DMS53 treated with DMSO at 0.1 percent for 48 hours (cell line): ENCODE measurements around the gene ADRA1B.

Experiments used
- DNase-seq: peaks from one replicate; lab custom pipeline; 2025; ENCODE audit not compliant: unreplicated experiment; lab: John Stamatoyannopoulos, UW

ADRA1B gene

DNA sequence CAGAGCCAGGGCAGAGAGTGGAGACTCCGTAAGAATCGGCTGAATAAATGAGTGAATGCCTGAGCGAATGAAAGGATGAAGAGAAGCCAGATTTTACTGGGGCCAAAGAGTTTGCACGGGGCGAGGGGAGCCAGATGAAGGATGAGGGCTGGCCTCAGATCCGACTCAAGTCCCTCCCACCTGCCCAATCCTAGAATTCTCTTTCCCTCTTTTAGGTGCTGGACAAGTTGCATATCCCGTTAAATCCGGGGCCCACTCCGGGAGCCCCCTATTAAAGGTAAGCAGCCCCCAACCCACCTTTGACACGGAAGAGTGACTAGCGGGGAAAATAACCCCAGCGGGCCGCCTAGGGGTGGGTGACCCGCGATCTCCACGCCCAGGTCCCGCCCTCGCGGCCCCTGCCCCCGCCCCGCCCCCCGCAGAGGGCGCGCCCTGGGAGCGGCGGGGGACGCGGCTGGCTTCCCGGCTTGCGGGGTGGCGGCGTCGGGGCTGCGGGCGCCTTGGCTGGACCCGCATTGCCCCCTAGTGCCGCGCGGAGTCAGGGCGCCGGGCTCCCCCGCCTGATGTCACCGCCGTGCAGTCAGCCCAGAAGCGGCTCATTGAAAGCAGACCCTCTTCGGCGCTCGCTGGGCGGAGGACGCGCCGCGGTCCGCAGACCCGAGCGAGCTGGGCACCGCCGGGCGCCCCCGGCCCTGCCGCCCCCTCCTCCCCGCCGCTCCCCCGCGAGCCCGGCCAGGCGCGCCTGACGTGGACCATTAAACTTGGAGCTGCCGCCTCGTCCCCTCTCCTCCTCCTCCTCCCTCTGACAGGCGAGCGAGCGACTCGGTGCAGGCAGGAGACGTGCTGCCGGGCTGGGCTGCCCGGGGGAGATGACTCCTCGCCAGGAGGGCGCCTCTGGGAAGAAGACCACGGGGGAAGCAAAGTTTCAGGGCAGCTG, at the start of gene ADRA1B:
TSS of gene ADRA1B (plus strand) at position 579 of the 937 bp plus-strand sequence. CDS start 424 bp downstream, outside the sequence.
- DNase-seq: peak; percentile 22

DNA sequence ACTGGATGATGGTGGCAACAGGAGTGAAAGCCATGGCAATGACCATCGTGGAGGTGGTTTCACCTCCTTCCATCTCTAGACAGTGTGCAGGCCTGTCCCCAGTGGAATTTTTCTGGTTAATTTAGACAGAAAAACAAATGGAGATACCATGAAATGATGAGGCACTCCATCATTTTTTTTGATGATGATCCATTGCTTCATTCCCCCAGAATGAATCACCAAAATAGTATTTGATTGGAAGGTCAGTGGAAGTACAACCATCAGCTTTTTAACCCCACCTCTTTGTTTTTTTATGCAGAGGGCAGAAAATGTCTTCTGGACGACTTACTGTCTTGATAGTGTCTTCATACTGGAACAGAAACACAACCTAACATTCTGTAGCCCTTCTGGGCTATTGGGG, 42.6 kb upstream of the ADRA1B start:
- no peak for DNase-seq

DNA sequence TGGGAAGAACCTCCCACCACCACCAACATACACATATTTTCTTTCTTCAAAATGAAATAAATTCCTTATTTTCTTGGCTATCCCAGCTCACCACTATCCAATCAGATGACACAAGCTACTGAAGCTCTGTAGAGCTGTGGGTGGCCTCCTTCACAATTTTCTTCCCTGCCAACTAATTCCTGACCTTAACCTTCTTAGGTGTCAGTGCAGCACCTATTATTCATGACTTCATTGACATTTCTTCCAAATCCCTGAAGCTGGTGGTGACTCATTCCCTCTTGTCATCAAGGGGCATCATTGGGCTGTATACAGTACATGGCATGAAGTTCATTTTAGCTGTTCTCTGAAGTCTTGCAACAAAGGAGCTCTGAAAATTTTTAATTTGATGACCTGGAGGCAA, 42.0 kb upstream of the ADRA1B start:
- no peak for DNase-seq

DNA sequence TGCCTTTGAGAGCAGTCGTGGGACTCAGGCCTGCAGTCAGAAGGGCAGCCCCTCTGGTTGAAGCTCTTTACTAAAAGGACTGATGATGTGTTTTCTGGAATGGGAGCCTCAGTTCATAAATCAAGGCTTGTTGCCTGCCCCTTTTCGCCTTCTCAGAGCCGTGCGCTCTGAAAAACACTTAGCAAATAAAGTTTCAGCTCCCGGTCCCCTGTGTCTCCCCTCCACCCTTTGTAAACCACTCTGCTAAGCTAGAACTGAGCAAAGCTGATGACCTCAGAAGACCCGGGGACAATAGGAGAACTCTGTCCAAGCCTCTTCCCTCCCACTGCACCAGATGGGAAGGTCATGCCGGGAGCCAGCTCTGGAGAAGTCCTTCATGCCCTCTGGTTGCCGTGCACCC, 39.3 kb upstream of the ADRA1B start:
- DNase-seq: no peak

DNA sequence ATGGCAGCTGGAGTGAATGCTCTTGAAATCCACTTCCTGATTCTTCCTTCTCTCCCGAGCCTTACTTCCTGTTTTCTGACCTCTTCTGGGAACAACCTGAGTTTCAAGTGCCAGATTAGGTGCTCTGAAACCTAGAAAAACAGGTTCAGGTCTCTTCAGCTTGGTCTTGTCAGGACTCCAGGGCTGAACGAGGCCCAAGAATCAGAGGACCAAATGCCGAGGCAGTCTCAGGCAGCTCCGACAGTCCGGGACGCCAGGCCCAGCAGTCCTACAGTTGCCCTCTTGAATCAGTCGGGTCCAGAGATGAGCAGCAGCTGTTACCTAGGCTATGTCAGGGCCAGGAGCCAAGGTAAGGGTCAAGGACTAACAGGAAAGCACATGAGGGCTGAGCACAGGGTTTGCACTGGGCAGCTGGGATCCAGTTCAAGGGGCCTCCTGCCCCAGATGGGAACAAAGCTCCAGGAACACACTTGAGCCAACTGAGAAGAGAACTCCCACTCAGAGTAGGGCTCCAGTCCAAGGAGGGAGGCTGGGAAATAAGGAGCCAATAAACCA, 38.3 kb upstream of the ADRA1B start:
- peak; percentile 89 for DNase-seq

DNA sequence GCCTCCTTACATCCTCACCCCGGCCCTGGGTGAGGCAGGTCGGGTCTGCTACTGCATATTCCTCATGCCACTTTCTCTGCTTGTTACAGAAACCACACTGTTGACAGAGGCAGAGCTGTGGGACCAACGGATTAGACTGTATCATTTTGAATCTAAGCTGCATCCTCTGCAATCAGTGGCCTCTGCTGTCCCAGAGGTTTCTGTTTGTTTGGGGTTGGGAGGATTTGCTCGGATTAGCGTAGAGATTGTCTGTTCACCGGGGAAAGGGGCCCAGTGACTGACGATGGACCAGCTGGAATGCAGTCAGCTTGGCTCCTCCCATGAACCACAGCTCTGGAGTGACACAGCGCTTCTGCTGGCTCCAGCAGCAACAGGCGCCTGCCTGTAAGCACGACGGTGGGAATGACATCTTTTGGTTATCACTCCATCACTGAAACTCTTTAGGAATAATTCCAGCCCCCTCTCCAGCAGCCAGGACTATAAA, 37.3 kb upstream of the ADRA1B start:
- peak; percentile 75 for DNase-seq

DNA sequence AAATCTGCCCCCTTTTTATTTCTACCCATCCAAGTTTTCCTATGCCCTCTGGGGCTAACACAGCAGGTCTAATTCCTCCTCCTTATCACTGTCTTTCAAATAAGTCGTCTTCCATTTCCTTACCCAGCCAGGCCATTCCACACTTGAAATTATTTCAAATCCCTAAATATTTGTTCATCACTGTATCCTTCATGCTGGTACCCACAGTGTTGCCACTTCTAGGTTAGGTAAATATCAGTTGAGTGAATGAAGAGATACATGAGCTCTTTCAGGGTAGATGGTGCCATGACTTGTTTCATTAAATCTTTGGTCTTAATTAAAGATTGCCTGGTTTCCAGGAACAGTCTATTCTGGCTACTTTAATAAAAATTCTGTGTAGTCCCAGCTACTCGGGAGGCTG, 35.6 kb upstream of the ADRA1B start:
- DNase-seq: no peak

DNA sequence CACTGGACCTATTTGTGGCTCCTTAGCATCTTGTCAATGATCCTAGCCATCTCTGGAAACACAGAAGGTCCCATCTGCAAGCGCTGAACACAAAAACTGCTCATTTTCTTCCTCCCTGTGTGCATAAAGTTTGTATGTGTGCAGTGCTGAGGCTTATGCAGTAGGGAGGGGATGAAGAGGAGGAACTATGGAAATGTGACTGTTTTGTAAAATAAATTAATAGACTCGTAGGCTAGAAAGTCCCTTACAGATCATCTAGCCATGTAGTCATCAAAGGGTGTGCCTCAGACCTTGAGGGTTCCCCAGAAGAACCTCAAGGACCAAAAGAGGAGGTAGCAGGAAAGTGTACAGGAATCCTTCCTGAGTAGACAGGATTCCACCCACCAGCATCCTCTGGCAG, 34.3 kb upstream of the ADRA1B start:
- no peak for DNase-seq

DNA sequence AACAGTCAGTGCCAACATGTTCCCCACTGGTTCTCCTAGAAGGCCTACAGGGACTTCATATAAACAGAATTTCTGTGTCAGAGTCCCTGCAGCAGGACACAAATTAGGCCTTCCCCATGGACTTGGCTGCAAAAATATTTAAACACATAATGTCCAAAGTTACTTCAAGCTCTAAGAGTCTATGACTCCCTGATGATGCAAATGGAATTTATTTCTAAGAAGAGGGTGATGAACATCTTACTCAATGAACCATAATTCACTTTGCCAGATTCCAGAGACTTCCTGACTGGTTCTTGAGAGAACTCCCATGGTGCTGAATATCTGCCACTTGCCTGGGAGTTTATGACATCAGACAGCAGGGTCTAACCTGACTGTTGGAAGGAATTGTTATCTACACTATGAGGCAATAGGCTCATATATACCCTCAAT, 32.7 kb upstream of the ADRA1B start:
- DNase-seq: no peak

DNA sequence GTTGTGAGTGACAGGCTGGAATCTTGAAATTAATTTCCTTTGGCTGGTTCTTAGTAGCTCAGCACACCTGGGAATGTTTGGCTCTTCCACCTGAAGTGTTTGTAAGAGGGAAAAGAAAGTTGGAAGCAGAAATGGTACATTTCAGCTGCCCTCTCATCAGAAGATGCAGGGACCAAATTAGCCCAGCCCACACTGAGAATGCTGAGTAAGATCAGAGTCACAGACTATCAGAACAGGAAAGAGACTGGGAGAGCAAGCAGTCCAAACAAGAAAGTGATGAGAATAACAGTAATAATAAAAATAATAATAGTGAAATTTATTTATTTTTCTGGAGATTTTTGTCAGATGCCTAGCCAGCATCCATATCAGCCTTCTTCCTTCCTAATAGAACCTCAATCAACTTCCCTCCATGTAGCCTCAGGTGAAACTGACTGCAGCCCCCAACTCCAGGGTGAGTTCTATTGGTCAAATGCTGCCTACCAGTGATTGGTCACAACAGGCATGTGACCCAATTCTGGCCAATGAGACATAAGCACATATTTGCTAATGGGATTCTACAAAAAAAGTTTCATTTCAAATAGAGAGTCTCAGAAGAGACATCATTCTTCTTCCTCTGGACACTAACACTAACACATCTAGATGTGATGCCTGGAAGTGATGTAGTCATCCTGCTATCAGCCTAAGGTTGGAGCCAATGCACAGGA, 31.2 kb upstream of the ADRA1B start:
- no peak for DNase-seq

DNA sequence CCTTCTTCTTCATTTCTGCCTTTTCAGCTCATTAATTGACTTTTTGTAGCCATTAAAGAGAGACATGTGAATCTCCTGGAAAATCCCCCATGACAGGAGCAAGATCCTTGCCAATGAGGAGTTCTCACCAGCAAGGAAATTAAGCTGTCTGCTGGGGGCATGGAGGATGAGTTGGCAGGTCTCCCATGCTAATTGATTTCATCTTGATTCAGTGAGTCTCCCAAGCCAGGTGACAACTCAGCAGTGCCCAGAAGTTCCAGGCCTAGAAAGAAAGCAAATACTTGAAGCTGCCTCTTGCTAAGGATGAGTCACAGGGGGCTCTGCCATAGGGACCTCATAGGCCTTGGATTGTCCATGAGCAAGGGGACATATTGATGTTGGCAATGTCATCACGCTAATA, 30.0 kb upstream of the ADRA1B start:
- DNase-seq: peak; percentile 52

DNA sequence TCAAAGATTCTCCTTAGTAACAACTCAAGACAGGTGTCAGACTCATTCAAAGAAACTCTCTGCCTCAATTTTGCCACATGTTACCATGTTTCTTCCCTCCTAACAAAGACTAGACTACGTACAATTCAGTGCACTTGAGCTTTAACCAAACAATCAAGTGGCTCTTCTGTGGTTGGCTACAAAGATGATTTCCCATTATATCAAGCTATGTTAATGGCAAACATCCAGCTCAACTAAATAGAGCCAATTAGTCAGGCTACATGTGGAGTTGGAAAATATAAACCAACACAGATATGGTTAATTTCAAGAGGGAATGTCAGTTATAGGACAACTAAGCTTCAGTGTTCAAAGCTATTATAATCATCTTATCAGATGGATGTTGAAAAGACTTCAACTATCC, 29.2 kb upstream of the ADRA1B start:
- DNase-seq: no peak

DNA sequence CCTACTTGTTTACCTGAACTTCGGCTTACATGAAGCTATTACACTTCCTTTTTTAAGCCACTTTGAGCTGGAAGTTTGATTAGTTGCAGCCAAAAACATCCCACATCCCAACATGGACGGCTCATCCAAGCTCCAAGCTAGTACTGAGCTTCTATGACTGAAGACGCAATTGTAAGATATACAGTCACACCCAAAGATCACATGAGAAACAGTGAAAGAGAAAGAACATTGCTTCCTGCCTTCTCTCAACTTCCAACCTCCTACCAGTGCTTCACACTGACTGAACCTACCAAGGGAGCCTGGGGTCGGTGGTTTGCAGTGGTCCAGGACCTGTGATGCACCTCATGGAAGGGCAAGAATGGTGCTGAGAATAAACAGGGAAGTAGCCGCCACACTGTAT, 27.4 kb upstream of the ADRA1B start:
- no peak for DNase-seq

DNA sequence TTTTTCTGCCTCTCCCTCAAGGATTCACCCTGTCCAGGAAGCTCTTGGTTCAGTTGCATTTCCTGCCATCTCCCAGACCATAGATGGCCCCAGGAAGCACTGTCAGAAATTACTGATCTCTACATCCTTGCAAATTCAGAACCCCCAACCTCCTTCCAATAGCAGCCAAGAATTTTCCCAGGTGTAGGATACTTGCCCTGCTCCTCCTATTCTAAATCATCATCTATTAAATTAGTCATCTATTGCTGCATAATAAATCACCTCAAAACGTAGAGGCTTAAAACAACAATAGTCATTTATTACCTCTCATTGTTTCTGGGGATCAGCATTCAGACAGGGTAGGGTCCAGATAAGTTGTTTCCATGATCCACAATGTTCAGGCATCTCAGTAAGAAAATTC, 26.1 kb upstream of the ADRA1B start:
- no peak for DNase-seq

DNA sequence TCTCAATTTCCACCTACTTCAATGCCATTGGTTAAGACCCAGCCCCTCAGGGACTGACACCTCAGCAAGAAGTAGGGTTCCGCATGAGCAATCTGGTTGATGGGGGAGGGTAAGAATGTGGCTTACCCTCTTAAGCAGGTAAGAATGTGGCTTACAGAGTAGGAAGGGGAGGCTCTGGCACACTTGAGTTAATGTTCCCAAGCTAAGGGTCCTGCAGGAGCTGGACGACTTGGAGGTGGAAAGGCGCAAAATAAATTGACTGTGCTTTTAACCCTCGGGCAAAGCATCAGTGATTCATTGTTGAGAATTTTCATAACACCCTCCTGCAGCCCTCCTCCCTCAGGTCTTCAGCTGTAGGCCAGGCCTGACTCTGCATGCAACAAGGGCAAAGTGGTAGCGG, 24.9 kb upstream of the ADRA1B start:
- no peak for DNase-seq

DNA sequence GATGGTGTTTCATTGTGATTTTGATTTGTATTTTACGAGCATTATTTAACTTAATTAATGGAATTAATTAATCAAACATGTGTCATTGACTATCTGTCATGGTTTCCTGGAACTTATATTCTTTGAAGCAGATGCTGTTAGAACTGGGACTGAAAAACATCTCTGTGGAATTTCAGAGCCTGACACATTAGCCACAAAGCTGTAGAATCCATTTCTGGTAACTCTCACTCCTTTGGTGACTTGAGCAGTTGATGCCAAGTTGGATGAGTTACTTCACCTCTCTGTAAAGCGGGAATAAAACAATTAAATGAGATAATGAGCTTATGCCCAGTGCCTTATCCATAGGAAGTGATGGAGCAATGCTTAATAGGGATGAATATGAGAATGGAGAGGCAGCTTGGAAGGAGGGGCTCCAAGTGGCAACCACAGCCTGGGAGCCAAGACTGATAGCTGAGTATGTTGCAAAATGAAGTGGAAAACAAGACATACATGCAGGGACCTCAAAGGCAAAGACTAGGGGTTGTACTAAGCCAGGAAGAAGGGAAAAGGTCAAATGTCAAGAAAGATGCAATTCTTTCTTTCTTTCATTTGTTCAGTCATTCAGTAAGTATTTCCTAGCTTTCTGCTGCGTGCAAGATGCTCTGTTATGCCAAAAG, 23.1 kb upstream of the ADRA1B start:
- DNase-seq: no peak

DNA sequence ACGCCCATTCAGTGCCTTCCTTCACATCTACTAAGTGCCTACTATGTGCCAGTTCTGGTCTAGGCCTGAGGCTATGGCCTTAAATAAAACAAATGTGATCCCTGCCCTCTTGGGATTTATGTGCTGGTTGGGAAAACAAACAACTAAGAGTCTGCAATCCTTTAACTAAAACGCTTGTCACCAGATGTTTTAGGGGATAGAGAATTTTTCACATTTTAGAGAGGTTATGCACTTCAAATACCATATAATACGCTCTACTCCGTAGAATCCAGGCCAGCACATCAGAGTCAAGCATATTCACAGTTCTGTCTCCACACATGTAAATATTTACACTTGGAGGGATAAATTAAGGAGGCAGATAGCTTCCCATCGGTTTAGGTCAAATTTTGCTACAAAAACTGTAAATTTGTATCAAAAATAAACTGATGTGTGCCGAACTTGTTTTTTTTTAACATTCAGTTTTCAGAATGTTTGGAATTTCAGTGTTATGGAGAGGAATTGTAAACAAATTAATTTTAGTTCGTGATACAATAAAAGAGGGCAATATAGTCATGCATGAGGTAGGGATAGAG, 22.0 kb upstream of the ADRA1B start:
- no peak for DNase-seq

DNA sequence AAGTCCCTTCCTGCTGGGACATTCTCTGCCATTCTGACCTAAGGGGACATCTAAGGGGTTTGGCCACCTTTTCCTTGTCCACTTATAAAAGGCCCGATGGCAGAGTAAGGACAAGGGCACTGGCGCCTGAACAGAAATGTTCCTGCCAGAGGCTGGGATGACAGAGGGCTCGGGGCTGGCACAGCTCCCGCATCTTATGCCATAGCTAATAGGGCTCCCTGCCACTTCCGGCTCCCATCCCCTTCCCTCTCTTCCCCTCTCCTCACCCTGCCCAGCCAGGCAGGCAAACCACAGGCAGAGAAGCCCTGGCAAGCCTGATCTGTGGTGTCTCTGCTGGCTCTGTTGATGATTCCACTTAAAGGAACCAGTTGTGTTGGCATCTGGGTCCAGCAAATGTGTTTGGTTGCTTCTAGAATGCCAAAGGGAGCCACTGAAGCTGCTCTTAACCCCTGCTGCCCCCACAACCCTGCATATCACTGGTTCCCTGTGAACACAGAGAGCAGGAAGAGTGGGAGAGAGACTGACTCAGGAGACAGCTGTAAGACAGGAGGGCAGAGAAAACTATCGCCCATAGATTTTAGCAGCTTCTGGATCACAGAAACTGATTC, 18.4 kb upstream of the ADRA1B start:
- no peak for DNase-seq

DNA sequence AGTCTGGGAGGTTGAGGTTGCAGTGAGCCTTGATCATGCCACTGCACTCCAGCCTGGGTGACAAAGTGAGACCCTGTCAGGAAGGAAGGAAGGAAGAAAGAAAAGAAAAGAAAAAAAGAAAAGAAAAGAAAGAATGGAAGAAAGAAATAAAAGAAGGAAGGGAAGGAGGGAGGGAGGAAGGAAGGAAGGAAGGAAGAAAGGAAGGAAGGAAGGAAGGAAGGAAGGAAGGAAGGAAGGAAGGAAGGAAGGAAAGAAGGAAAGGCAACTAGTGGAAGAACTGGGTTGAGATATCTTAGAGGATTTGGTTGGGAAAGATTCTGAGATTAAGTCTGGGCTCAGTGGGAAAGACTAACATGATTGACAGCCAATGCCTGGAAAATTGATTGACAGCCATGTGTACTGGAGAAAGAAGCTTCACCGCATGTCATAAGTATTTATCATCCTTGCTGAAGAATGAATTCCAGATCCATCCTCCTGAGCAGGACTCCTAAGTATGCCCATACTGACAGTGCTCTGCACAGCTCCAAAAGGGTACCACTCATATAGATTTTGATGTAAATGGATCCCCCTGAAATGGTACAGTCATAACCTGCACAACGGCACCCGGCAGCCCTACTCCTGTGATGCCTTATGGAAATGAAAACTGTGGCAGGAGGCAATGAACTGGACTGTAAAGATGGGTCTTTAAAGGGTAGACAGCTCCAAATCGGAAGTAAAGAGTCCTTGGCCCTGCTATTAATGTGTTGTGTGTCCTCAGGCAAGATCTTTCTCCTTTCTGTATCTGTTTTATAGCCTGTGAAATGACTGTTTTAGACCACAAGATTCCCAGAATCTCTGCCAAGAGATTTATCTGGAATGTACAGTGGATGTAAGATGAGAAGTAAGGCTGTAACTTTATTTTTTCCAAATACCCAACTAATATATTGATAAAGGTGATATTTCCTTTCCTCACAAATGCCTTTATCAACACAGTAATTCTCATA, 16.9 kb upstream of the ADRA1B start:
- no peak for DNase-seq
